GM18505 (cell line): ENCODE measurements around the gene ZFHX2.

ENCODE experiments used
- ATAC-seq: cut with Tn5 transposase; IDR thresholded peaks from one replicate; pipeline ENCODE4 v1.9.1; 2021; ENCODE audit not compliant: unreplicated experiment
- POLR2A ChIP-seq: IDR thresholded peaks from 4 replicates; pipeline ENCODE4 v1.6.1; 2011; ENCODE audit warnings: borderline replicate concordance; ENCODE audit not compliant: insufficient read depth, insufficient read length; ENCODE audit errors: extremely low read depth

ZFHX2 gene

GRCh38 chr14:23520899-23521533, 30.5 kb downstream of the ZFHX2 start:
- ATAC-seq, result no peak
- TF ChIP-seq POLR2A, result no peak

DNA sequence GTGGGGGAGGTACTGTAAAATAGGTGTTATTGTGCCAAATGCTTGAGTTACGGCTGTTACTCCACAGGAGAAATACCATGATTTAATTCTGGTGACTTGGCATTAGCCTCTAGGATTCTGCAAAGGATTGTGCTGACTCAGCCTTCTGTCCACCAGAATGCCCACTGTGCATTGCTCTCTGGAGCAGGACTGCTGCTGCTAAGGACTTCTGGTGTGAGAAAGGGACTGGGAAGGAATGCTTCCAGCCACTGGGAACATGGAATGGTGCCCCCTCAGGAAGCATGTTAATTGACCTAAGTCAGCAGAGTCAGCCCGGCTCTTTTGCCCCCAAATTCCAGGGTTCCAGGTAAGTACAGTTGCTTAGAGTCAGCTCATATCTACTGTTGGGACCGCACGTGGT, 32.9 kb downstream of the ZFHX2 start:
- ATAC-seq, result no peak
- TF ChIP-seq POLR2A, result no peak

GRCh38 chr14:23517650-23518326, 33.8 kb downstream of the ZFHX2 start:
- no peak for ATAC-seq
- no peak for TF ChIP-seq POLR2A

- no peak for ATAC-seq
Observed at GRCh38 chr14:23514644-23514957, 37.0 kb downstream of the ZFHX2 start.

GRCh38 chr14:23513818-23514643, 37.5 kb downstream of the ZFHX2 start:
- no peak for ATAC-seq
- no peak for TF ChIP-seq POLR2A

More at GRCh38 chr14:23514644-23514957, 37.0 kb downstream of the ZFHX2 start:
- no peak for TF ChIP-seq POLR2A

DNA sequence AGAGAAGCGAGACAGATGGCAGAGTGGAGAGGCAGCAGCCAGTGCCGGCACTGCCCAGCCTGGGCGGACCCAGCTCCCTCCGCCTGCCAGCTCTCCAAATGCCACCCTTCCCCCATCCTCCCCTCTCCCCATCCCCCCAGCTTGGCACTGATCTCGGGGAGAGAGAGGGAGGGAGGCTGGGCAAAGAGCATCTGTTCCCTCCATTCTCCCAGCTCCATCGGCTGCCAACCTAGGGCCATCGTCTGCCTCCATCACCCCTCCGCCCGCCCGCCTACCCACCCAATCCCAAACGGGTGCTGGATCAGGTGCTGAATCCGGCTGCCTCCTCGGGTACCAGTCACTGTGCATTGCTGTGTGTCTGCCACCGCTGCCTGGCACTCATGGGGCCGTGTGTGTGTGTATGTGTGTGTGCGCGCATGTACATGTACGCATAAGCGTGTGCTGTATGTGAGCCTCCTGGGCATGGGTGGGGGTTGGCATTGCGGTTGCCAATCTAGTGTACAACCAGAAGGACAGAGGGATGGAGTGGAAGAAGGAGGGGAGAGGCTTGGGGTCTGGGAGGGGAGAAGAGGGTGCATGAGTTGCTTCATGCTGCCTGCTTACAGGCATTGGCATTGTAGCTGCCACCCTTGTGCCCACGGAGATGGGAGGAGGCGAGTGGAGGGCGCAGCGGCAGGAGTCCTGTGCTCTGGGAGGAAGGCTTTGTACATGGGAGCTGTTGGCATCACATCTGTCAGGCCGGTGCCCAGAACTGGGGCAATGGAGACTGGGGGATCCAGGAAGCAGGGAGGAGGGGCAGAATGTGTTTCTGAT, 38.4 kb downstream of the ZFHX2 start:
- TF ChIP-seq POLR2A, result no peak
- ATAC-seq, result no peak

DNA sequence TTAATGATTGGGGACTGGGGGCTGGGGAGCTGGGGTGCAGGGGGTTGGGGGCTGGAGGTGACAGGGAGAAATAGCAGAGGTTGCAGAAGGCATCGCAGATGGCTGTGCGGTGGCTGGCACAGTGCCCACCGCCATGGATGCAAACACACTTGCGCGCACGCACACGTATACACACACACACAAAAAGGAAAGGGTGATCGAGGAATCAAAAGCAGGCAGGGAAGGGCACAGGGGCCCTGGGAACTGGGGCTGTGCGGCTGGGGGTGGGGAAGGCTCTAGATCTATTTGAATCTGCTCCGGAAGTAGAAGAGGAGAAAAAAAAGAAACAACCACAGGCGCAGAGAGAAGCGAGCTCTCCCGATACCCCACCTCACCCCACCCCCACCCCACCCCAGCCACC, 39.4 kb downstream of the ZFHX2 start:
- TF ChIP-seq POLR2A, result no peak
- no peak for ATAC-seq

DNA sequence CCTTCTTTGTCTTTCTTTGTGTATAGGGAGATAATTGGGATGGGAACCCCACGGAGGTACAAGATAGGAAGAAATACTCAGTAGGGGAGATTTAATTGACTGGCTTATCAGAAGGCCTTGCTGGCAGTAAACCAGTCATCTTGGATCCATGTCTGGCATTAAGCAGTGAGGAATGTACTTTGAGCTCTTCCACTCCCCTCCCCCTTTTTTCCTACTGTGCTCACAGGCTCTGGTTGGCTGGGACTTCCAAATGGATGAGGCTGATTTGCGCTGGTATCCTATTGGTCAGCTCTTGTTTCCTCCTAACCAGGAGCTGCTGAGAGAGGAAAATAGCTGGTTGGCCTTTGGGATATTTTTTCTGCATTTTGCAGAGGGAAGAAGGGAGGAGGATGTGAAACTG, 57.3 kb downstream of the ZFHX2 start:
- no peak for TF ChIP-seq POLR2A
- no peak for ATAC-seq

GRCh38 chr14:23492618-23493272, 58.8 kb downstream of the ZFHX2 start:
- TF ChIP-seq POLR2A, result no peak
- ATAC-seq, result no peak

DNA sequence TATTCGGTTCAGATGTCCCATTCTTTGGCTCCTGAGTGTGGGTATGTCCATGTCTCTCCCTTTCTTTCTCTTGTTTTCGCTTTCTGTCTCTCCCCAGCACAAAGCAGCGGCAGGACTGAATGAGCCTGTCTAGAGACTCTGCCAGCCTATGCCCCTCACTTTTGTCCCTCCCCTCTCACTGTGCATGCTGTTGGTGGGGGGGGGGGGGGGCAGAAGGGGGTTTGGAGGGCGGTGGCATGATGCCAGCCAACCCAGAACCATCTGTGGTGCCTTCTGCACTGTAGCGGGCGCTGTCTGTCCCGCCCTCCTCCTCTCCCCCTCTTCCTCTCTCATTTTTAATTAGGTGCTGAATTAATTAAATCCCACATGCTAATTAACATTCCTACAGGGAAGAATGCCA, 64.3 kb downstream of the ZFHX2 start:
- TF ChIP-seq POLR2A, result no peak
- no peak for ATAC-seq

DNA sequence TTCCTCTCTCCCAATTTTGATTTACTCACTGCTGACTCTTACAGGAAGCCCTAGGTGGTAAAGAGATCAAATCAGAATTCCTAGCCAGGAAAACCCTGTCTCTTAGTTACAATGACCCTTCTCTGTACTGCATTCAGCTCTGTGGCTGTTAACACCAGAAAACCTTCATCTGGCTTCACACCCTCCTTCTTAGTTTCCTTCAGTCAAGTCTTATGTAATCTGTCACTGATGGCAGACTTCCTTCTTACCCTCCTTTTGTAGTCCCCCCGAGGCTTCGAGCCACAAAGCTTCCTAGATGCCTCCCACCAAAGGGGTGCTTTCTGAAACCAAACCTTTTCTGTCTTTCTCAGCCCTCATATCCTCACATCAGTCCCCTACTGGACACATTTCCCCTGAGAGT, 65.5 kb downstream of the ZFHX2 start:
- no peak for ATAC-seq
- no peak for TF ChIP-seq POLR2A

DNA sequence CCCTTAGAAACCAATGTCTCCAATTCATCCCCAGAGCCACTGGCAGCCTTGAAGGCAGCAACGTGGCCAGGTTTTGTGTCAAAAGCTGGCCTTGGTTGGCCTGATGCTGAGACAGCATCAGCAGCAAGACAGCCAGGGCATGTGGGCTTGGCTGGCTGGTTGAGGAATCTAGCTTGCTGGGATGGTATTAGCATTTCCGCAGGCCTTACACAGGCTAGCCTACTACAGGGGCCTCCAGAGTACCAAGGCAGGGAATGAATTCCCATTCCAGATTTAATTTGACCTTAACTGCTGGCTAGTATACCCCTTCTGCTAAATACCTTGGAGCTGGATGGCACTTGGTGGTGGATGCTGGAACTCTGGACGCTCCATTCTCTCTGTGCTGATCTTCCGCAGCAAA, 66.2 kb downstream of the ZFHX2 start:
- TF ChIP-seq POLR2A, result no peak
- no peak for ATAC-seq
